Activated T-cell treated with anti-CD3 and anti-CD28 coated beads, Interleukin-2, amount 50 U/mL, for 4 hours (primary cell): ENCODE data around the gene APBA2. TPM values are rescaled to one million over a fixed set of nuclear protein-coding genes. Genes with fewer than 3 reads are reported as not detected.
A peak's percentile ranks its signal among the peaks of the same experiment; 100 is the strongest.

Experiments
- ATAC-seq, 2 donors: fragments of 200-7000 bp; cut with Tn5 transposase; one replicate each; pipeline ENCODE4 v1.10.0; 2021
- DNase-seq: peaks from one replicate; pipeline ENCODE4 v3.0.0-alpha.2; 2020
- H3K27me3 Mint-ChIP-seq: one replicate; pipeline ENCODE4 v1.8.0; 2021; ENCODE audit warnings: low read depth, mixed read lengths
- H3K36me3 Mint-ChIP-seq: one replicate; pipeline ENCODE4 v1.8.0; 2022; ENCODE audit warnings: mixed read lengths; ENCODE audit not compliant: insufficient read depth
- H3K4me1 Mint-ChIP-seq: one replicate; pipeline ENCODE4 v1.8.0; 2021; ENCODE audit warnings: low read depth, mixed read lengths
- H3K4me3 Mint-ChIP-seq: one replicate; pipeline ENCODE4 v1.8.0; 2021; ENCODE audit warnings: mild to moderate bottlenecking, moderate library complexity, mixed read lengths
- H3K9me3 Mint-ChIP-seq: one replicate; pipeline ENCODE4 v1.8.0; 2021; ENCODE audit warnings: mixed read lengths
- total RNA-seq, 3 donors: library from RNA; stranded (reverse); gene quantifications; one replicate each; pipeline ENCODE4 v1.2.1, GENCODE V29; 2021

APBA2 gene
- total RNA-seq, 3 donors from 2014 or later, result 11.0 to 14.7 (median 14.5) TPM

DNA sequence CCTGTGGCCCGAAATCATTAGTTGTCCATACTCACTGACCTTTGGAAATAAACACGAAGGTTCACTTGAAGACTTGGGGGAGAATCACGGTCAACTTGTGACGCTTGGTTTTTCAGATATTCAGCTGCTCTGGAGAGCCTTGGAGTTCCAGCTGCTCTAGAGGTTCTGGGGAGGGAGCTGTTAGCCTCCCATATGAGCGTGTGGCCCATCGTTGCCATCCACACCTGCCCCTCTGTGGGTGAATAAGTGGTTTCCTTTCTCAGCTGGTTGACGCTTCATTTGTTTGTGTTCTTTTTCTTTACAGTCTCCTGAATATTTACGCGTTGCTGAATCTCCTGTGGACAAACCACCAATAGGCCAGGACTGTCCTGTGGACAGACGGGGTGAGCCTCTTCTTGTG, 35.6 kb downstream of the APBA2 start:
- Mint-ChIP-seq H3K9me3 (no peaks in the 10 kb centered on the region), H3K36me3 (peaks cover 9% of the 10 kb centered on the region), H3K4me1 (peaks cover 61% of the 10 kb centered on the region), H3K27me3 (no peaks in the 10 kb centered on the region), H3K4me3 (peak overlapping the region; percentile 14)
- ATAC-seq (no peak), DNase-seq (no peak)

DNA sequence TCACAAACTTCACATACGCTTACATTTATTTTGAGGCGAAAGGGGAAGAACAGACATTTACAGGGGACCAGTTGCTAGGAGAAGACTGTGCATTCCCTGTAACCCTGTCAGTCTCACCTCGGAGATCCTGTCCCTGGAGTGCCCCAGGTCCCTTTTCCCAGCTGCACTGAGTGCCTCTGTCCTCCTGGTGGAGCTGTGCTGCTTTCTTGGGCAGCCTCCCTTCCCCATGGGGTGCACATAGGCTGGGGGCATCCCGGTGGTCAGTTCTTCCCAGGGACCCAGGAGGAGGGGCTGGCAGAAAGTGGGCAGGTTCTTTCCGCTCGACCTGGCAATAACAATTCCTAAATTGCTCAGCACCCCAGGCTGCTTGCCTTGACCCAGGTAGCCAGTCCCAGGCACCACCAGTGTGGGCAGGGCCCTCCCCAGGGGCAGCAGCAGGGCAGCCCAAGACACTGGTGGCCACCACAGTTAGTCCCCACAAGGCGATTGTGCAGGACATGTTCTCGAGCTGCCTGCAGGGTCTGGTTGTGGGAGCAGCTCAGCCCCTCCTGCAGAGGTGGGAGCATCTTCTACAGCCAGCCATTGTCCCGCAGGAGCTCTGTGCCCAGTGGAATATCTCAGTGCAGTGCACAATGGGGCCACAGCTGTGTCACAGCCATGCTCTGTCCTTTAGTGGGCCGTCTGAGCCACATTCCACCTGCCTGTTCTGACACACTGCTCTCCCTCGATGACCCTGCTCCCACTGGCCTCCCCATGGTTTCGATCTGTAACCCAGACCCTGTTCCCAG, 36.3 kb downstream of the APBA2 start:
- Mint-ChIP-seq H3K9me3 (no peaks in the 10 kb centered on the region), H3K27me3 (no peaks in the 10 kb centered on the region), H3K4me1 (peaks cover 61% of the 10 kb centered on the region), H3K36me3 (peaks cover 9% of the 10 kb centered on the region), H3K4me3 (no peak overlapping the region)
- ATAC-seq (no peak), DNase-seq (no peak)

DNA sequence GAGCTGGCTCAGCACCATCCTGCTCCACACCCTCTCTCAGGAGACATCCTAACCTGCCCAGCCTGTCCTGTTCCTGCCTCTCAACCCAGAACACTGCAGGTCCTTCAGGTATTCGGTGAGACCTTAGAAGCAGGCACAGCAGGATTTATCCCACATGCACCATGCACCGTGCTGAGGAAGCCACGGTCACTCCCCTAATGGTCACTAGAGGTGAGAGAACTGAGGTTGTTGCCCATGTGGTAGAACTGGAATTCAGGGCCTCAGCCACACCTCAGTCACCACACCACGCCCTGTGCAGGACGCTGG, 36.9 kb downstream of the APBA2 start:
- DNase-seq, result no peak
- Mint-ChIP-seq H3K36me3 (peaks cover 9% of the 10 kb centered on the region), H3K4me3 (no peak overlapping the region)

DNA sequence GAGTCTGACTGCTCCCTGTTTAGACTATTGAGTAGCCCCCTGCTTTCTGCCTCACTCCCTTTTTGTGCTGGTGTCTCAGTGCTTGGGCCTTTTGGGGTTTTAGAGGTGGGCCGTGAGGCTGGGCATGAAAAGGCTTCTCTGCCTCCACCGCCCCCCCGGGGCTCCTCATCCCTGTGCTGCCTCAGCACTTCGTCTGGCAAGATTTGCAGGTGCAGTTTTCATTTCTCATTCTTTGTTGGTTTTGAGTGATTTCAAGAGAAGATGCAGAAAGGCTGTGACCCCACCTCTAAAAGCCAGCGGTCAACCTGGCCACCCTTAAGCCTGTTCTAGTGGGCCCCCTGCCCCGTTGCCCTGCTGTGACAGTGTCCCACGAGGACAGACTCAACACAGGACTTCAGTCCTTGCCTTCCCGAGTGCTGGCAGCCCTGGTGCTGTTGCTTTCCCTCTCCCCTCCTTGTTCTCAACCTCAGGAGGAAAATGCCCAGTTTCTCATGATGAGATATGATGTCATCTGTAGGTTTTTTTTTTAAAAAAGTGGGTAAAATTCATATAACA, 38.0 kb downstream of the APBA2 start:
- no peak overlapping the region for H3K4me3 Mint-ChIP-seq
- H3K27me3 Mint-ChIP-seq, result no peaks in the 10 kb centered on the region
- no peak for DNase-seq
- H3K36me3 Mint-ChIP-seq, result peaks cover 11% of the 10 kb centered on the region
- peaks cover 54% of the 10 kb centered on the region for H3K4me1 Mint-ChIP-seq
- H3K9me3 Mint-ChIP-seq, result no peaks in the 10 kb centered on the region
- no peak for ATAC-seq

More for the DNA sequence above, 36.9 kb downstream of the APBA2 start:
- no peaks in the 10 kb centered on the region for H3K27me3 Mint-ChIP-seq
- H3K9me3 Mint-ChIP-seq, result no peaks in the 10 kb centered on the region
- ATAC-seq, result no peak
- H3K4me1 Mint-ChIP-seq, result peaks cover 57% of the 10 kb centered on the region

DNA sequence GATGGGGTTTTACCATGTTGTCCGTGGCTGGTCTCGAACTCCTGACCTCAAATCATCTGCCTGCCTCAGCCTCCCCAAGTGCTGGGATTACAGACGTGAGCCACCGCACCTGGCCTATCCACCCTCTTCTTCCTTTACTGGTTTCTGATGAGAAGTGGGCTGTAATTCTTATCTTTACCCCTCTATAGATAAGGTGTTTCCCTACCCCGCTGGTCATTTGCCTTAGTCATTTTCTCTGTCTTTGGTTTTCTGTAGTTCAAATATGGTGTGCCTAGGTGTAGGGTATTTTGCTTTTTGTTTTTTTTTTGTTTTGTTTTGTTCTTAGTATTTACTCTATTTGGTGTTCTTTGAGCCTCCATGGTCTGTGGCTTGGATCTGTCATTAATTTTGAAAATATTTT, 41.3 kb downstream of the APBA2 start:
- Mint-ChIP-seq H3K4me1 (peaks cover 26% of the 10 kb centered on the region), H3K36me3 (peaks cover 11% of the 10 kb centered on the region), H3K27me3 (no peaks in the 10 kb centered on the region), H3K4me3 (no peak overlapping the region), H3K9me3 (no peaks in the 10 kb centered on the region)
- ATAC-seq (no peak), DNase-seq (no peak)

DNA sequence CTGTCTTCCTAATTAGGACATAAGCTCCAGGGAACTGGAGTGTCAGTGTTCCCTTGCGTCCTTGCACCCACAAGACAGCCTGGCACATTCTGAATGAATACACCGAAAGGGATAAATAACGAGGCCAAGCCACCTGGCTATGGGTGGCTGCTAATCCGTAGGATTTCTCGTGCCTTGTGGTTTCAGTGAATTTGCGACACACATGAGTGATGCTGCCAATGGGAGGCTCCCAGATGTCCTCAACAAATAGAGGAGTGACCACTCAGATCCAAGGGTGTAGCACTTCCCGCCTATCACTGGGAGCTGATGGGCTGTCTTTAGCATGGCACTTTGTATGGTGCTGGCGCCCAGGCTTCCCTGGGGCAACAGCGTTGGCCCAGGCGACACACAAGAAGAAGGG, 43.4 kb downstream of the APBA2 start:
- Mint-ChIP-seq H3K4me1 (peaks cover 24% of the 10 kb centered on the region), H3K36me3 (peaks cover 15% of the 10 kb centered on the region), H3K27me3 (no peaks in the 10 kb centered on the region), H3K9me3 (no peaks in the 10 kb centered on the region), H3K4me3 (no peak overlapping the region)
- no peak for DNase-seq
- no peak for ATAC-seq

DNA sequence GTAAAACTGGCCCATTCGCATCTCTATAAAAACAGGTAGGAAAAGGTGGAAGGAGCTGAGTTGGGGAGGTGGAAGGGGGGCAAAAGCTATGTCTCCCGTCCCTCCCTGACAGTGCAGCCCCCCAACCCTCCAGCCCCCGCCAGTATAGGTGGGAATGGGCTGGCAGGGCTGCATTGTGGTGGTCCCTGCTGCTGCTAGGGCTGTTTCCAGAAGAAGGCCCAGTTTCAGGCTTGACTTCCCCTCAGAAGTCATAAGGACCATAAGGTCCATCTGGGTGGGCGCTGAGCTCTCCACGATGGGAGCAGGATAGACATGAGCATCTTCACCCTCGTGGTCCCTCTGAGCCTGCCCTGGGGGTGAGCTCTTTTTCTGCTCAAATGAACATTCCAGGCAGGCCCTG, 44.2 kb downstream of the APBA2 start:
- peaks cover 23% of the 10 kb centered on the region for H3K4me1 Mint-ChIP-seq
- no peaks in the 10 kb centered on the region for H3K9me3 Mint-ChIP-seq
- H3K4me3 Mint-ChIP-seq, result no peak overlapping the region
- H3K27me3 Mint-ChIP-seq, result no peaks in the 10 kb centered on the region
- ATAC-seq (no peak), DNase-seq (no peak)
- peaks cover 10% of the 10 kb centered on the region for H3K36me3 Mint-ChIP-seq

DNA sequence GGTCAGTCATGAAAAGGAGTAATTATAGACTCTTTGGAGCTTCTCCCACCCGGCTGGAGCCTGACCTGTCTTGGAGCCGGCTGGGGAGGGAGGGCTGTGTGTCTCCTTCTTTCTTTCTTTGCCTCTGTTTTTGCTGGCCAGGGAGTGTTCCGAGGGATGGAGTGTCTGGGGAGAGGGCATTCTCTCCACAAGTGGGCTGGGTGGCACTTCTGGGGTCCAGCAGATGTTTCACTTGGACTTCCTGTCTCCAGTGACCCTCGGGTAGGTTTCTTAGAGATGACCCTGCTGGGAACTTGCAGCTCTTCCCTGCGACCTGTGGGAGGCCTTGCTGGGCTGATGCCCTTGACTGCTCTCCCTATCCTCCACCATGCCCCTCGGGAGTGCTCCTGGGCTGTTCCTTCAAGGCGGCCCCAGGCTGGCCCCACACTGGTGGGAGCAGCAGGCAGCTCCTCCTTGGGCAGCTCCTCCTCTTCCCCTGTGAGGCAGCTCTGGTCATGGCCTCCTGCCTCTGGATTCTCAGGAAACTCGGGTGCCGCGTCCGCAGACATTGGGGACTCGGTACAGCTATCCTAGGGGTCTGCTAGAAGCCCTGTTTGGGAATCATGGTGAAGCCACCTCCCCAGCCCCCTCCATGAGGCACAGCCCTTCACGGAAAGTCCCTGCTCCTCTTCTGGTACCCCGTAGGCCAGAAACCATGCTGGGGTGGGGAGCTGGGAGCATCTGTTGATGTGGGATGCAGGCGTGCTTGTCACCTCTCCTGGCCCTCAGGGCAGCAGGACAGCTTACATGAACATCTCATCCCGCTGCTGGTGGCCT, 44.9 kb downstream of the APBA2 start:
- ATAC-seq (no peak), DNase-seq (no peak)
- Mint-ChIP-seq H3K4me1 (peaks cover 26% of the 10 kb centered on the region), H3K36me3 (peaks cover 9% of the 10 kb centered on the region), H3K4me3 (no peak overlapping the region), H3K27me3 (no peaks in the 10 kb centered on the region), H3K9me3 (no peaks in the 10 kb centered on the region)

DNA sequence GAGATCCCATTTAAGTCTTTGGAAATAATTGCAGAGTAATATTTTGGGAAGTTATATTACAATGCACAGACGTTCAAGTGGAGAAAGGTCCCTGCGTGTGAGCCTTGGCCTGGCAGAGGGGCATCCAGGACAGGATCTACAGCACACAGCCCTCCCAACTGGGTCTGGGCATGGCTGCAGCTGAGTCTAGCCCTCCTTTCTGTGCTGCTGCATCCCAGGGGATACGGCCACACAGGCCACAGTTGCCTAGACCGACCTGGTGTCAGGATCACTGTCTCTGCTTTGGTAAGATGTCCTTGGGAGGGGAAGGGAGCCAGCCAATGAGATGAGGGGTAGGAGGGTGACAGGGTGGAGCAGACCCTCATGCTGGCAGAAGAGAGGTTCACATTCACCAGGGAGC, 46.1 kb downstream of the APBA2 start:
- Mint-ChIP-seq H3K4me3 (no peak overlapping the region), H3K9me3 (no peaks in the 10 kb centered on the region), H3K4me1 (peaks cover 35% of the 10 kb centered on the region), H3K27me3 (no peaks in the 10 kb centered on the region), H3K36me3 (peaks cover 9% of the 10 kb centered on the region)
- no peak for DNase-seq
- ATAC-seq, result no peak

DNA sequence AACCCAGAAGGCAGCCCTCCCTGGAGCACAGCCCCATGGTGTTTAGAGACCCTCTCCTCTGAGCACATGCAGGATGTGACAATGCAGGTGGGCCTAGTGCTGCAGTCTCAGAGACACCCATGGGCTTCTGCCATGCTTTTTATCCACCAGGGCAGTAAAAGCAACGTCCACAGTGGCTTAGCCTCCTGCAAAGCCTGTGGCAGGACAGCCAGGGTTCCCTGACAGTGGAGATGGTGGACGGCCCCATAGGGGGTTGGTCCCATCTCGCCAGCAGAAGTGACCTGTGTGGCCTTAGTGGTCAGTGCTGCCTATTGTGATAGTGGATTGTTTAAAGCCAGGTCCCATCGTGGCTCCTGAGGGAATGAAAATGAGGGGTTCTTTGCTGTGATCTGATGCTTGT, 46.6 kb downstream of the APBA2 start:
- Mint-ChIP-seq H3K27me3 (no peaks in the 10 kb centered on the region), H3K36me3 (peaks cover 9% of the 10 kb centered on the region), H3K9me3 (no peaks in the 10 kb centered on the region), H3K4me1 (peaks cover 40% of the 10 kb centered on the region), H3K4me3 (no peak overlapping the region)
- ATAC-seq (no peak), DNase-seq (no peak)

DNA sequence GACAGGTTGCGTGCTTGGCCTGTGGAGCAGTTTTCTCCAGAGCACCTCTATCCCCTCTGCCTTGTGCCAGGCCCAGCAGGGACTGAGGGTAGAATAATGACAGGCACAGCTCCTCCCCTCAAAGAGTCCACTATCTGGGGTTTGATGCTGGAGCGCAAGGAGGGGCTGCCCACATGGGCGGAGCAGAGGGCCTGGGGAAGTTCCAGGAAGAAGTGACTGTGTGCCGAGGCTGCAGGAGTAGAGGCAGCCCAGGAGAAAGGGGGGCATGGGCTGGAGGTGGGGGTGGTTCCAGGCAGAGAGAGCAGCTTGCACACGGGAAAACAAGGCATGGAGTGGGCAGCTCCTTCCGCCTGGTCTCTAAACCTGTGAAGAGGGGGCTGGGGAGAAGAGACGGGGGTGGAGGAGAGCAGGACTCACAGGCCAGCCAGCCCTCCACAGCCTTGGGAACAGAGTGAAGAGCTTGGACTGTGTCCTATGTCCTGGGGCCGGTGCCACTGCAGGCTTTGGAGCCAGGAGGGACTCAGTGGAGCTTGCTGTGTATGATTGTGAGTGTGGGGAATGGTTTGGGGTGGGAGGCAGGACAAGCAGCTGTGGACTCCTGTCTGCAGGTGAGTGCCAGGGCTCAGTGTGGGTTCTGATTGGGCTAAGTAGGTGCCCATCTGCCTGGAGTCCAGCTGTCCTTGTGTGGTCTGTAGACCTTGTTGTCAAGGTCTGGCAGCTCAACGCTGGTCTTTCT, 48.1 kb downstream of the APBA2 start:
- Mint-ChIP-seq H3K36me3 (peaks cover 7% of the 10 kb centered on the region), H3K27me3 (no peaks in the 10 kb centered on the region), H3K9me3 (no peaks in the 10 kb centered on the region), H3K4me1 (peaks cover 53% of the 10 kb centered on the region), H3K4me3 (no peak overlapping the region)
- DNase-seq (no peak), ATAC-seq (peak; percentile 22 to 45)

DNA sequence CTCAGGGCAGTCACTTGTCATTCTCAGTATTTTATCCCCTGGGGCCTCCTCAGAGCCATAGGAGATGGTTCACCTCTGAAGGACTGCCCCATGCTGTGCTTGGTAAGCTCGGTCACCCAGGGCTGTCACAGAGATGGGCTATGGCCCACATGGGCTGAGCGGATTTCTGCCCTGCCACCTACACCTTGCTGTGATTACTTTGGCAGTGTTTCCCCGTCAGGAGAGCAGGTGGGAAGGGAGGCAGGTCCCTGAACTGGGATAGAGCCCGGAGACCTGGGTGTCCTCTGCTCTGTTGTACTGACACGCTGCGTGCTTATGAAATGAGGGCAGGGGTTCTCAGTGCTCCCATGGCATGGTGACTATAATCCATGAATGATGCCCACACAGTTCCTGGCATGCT, 48.9 kb downstream of the APBA2 start:
- Mint-ChIP-seq H3K36me3 (peaks cover 10% of the 10 kb centered on the region), H3K4me3 (no peak overlapping the region), H3K9me3 (no peaks in the 10 kb centered on the region), H3K27me3 (no peaks in the 10 kb centered on the region), H3K4me1 (peaks cover 60% of the 10 kb centered on the region)
- DNase-seq (no peak), ATAC-seq (no peak)

DNA sequence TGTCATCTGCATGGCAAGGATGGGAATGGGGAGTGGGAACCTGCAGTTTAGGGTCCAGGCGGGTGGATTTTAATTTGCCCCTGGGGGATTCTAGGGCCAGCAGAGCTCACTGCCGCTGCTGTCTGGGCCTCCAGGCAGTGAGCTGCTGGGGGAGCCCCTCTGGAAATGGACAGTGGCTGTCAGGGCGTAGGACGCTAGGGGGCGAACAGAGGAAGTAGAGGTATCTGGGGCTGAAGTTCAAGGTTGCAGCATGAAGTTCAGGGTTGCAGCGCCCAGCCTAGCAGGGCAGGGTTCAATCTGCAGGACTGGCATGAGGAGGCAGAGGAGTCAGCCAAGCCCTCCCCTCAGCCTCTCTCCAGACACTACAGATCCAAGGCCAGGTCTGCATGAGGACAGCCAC, 49.5 kb downstream of the APBA2 start:
- DNase-seq (peak; percentile 42), ATAC-seq (peak; percentile 33 to 53)
- Mint-ChIP-seq H3K27me3 (no peaks in the 10 kb centered on the region), H3K36me3 (peaks cover 13% of the 10 kb centered on the region), H3K4me3 (no peak overlapping the region), H3K4me1 (peaks cover 63% of the 10 kb centered on the region), H3K9me3 (no peaks in the 10 kb centered on the region)

DNA sequence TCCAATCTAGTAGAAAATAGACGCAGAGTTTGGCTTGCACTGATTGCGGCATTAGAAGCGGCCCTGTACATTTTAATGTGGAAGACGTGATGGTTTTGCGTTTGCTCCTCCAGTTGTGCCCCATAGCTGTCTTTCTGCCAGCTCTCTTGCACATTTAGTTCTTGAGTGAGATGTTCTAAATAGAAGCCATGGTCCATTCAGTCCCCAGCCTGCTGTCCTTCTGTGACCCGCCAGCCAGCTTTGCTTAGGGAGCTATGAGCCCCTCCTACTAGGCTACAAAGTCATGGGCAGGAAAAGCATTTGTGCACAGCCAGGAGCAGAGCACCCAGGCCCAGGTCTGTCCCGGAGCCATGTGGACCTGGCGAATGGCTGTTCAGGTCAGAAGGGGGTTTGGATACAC, 50.3 kb downstream of the APBA2 start:
- Mint-ChIP-seq H3K36me3 (peaks cover 13% of the 10 kb centered on the region), H3K27me3 (no peaks in the 10 kb centered on the region), H3K4me1 (peaks cover 68% of the 10 kb centered on the region), H3K4me3 (no peak overlapping the region), H3K9me3 (no peaks in the 10 kb centered on the region)
- ATAC-seq (no peak), DNase-seq (no peak)
